Glomerular endothelial cell (primary cell): Measurements from ENCODE around the gene UBE3B. TPM values are rescaled to one million over a fixed set of nuclear protein-coding genes. Genes with fewer than 3 reads are reported as not detected.
A peak's percentile ranks its signal among the peaks of the same experiment; 100 is the strongest.

Source experiments
- DNase-seq: peaks from one replicate; pipeline ENCODE4 v3.0.0-alpha.2; 2011; ENCODE audit warnings: low read depth, low spot score; ENCODE audit errors: extremely low read depth
- total RNA-seq: library from RNA; depleted of rRNA; stranded (reverse); fragments of >200 nt; gene quantifications from 2 replicates; pipeline ENCODE4 v1.2.3, GENCODE V29; 2015

UBE3B gene
- total RNA-seq, 1 donor from 2014 or later, result 59.6 TPM

DNA sequence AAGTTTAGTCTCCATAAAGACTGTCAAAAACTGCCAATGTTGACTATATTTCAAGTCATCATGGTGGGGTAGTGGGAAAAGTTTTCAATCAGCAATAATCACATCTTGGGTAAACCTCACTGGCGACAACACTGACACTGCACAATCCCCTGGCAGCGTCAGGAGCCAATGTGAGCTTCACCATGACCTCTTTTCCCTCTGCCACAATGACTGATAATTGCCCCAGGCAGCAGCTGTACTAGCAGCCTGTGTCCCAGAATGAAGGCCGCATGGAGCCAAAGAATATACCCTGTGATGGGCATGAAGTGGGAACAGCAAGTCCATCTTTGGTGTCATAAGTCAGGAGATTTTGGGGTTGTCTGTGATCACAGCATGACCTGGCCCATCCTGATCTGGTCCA is 90.5 kb downstream of the UBE3B start:
- DNase-seq, result no peak

- no peak for DNase-seq
These were observed 91.1 kb downstream of the UBE3B start for GRCh38 chr12:109568486-109568885.

GRCh38 chr12:109571773-109572505 is 94.5 kb downstream of the UBE3B start:
- no peak for DNase-seq

- DNase-seq, result no peak
These were observed 95.0 kb downstream of the UBE3B start for GRCh38 chr12:109572506-109572845.

GRCh38 chr12:109573029-109573913 is 95.8 kb downstream of the UBE3B start, which contains the start of the genes MMAB and MVK:
Gene MMAB, minus strand, starts transcription at chr12:109573504. Its CDS starts 24 bp downstream, at chr12:109573480.
Gene MVK, plus strand, starts transcription at chr12:109573794. Its CDS starts 1,029 bp downstream, at chr12:109574823.
- DNase-seq, result peak; percentile 94

- DNase-seq, result no peak
These were observed 96.4 kb downstream of the UBE3B start for GRCh38 chr12:109573914-109574244.

DNA sequence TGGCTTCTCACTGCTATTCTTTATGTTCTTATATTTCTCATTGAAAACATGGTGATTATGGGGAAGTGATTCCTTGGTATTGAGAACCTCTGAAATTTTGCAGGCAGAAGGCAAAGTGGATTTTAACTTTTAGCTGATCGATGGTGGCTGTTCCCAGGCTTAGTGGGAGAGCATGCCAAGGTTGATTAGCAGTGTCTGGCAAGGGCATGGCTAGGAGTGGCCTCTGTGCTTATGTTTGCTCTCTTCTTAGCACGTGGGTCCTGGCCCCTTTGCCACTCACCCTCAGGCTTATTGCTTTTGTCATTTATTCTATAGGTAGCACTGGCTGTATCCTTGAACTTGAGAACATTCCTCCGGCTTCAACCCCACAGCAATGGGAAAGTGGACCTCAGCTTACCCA is 98.2 kb downstream of the UBE3B start:
- DNase-seq, result no peak

- no peak for DNase-seq
These were observed 99.9 kb downstream of the UBE3B start for GRCh38 chr12:109577311-109577710.

DNA sequence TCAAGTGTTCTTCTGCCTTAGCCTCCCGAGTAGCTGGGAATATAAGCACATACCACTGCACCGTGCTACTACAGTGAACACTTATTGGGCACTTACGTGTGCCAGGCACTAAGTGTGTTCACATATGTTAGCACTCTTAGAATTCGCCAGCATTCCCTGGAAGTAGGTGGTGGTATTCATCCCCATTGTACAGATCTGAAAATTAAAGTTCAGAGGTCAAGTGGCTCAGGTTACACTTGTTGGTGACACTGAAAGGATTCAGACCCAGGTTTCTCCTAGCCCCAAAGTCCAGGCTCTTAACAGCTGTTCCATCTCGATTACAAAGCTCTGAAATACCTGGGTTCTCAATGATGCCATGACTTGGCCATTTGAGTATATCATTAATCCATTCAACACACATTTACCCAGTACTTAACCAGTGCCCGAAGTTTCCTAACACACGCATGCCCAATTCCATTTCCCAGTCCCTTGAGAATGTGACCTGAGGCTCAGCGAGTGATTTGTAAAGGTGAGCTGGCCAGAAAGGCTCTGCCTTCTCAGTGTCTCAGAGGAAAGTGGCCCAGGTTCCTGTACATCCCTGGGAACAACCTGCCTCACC is 101.0 kb downstream of the UBE3B start:
- no peak for DNase-seq

DNA sequence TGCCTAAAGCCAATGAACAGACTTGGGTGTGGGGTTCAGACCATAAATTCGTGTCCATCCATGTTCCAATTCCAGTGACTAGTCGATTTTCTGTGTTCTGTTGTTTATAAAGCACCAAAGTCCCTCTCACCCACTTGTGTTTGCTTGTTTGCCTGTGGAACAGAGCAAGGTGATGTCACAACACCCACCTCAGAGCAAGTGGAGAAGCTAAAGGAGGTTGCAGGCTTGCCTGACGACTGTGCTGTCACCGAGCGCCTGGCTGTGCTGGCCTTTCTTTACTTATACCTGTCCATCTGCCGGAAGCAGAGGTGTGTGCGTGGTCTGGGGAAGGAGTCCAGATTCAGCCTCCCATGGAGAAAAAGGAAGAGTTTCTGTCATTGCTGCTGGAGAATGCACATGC is 102.2 kb downstream of the UBE3B start:
- no peak for DNase-seq

DNA sequence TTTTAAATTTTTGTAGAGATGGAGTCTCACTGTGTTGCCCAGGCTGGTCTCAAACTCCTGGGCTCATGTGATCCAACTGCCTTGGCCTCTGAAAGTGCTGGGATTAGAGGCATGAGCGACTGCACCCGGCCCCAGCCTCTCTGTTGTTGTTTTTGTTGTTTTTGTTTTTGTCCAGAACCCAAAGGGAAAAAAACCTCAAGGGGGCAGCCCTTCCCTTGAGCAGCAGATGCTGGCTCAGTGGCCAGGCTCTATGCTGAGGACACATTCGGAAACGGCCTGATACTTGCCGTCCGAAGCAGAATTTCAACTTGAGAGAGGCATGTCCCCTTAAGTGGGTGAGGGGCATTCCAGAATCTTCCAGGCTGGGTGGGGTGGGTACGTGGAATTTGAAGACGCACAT is 102.8 kb downstream of the UBE3B start:
- DNase-seq, result no peak

DNA sequence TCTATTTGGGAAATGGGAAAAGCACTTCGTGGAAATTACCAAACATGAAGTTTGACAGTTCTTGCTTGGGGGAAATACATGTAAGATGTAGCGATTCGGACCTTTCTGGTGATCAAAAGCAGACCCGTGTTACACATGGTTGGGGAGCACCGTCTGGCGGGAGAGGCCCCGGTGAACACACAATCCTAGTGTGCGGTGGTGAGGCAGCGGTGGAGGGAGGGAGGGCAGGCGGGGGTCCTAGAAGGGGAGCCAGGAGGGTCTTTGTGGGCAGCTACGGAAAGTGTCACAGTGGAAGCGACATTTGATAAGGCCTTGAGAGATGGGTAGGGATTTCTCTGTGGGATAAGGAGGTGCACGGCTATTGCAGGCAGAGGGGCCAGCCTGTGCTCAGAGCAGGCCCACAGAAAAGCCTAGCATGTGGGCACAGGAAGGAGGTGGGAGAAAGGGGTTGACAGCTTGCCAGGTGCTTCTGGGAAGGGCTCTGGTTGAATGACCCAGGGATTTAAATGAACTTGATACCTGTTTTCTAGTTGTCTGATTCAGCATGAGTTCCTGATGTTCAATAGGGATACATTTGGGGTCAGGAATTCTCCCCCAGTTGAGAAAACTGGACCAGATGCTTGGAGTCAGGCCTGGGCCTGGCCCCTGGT is 103.4 kb downstream of the UBE3B start:
- no peak for DNase-seq

GRCh38 chr12:109581334-109581691 is 103.9 kb downstream of the UBE3B start:
- DNase-seq, result no peak

GRCh38 chr12:109581856-109582255 is 104.4 kb downstream of the UBE3B start:
- no peak for DNase-seq

DNA sequence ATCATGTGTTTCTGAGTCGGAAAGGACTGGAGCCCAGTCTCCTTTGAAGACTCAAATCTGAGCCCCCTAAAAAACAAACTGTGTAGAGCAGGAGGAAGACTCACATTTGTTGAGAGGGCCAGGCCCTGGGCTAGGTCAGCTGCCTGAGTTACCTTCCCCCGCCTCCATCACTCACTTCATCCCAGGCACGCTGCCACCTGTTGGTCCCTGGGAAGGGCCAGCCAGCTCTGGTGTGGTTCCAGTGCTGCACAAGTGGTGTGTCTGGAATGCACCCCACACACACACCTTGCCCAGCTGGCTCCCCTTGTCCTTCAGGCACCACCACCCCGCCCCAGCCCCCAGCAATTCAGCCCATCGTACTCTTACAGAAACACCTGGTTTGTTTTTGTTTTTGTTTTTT is 105.2 kb downstream of the UBE3B start:
- DNase-seq, result no peak

GRCh38 chr12:109583733-109584132 is 106.3 kb downstream of the UBE3B start:
- no peak for DNase-seq

Other genes with a start within 250 kb of the UBE3B start
- gene FOXN4, start 168.3 kb upstream of the UBE3B start, total RNA-seq, result not detected in 2 replicates
- not detected in 2 replicates for gene MYO1H, start 129.7 kb upstream of the UBE3B start, total RNA-seq
- gene KCTD10, start 334 bp upstream of the UBE3B start, total RNA-seq, result 67.3 and 86.2 TPM in 2 replicates
- 22.5 and 33.6 TPM in 2 replicates for gene MMAB, start 95.9 kb downstream of the UBE3B start, total RNA-seq
- gene MVK, start 96.2 kb downstream of the UBE3B start, total RNA-seq, result 12.0 and 21.0 TPM in 2 replicates
- gene FAM222A, start 236.2 kb downstream of the UBE3B start, total RNA-seq, result 0.99 and 1.0 TPM in 2 replicates